Left renal cortex interstitium (tissue), 4 donors: ENCODE results near the gene BORCS5. TPM values are rescaled to one million over a fixed set of nuclear protein-coding genes. Genes with fewer than 3 reads are reported as not detected.
"Not testable (repeated sequence)": the region's sequence is repeated elsewhere in the genome, so short reads cannot be mapped to it uniquely, and the experiment has no call there.

ENCODE experiments used
- DNase-seq, 4 donors: peaks; one replicate each; pipeline ENCODE4 v3.0.0-alpha.2; 2013; ENCODE audit warnings: low read depth in 4 of 4, low spot score in 2 of 4, missing footprints in 1 of 4
- polyA plus RNA-seq, 4 donors: library from polyadenylated mRNA; unstranded; fragments of 120-200 nt; gene quantifications; one replicate each; pipeline ENCODE4 v1.2.1, GENCODE V29; 2013; ENCODE audit not compliant: insufficient read length in 4 of 4

The BORCS5 gene
- polyA plus RNA-seq, 4 donors, result 7.4 to 10.1 (median 8.8) TPM

DNA sequence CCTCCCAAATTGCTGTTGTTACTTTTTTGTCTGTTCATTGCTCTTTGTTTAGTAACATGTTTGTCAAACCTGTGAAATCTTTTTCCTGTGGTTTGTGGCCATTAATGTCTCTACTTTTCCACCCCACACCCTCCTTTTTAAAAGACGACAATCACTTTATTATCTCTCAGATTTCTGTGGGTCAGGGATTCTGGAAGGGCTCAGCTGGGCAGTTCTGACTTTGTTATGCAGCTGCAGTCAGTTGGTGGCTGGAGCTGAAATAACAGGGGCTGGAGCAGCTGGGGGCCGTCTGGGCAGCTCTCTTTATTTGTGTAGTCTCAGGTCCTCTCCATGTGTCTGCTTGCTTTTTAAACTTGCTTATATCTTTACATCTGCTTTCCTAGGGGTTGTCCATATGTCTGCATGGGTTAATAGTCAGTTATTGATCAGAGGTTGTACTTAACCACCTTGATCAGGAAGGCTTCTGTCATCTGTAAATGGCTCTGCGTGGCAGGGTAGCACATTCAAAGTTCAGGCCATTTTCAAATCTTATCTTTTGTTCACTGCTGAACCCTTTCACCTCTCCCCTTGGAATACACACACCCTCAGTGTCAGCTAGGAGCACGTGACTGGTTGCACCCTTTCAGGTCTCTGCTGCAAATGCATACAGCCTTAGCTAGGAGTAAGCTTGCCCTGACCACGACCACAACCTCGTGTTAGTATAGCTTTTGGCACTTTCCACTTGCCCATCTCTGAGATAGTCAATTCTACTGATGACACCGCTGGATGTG, 27.9 kb downstream of the BORCS5 start:
- no peak for DNase-seq

DNA sequence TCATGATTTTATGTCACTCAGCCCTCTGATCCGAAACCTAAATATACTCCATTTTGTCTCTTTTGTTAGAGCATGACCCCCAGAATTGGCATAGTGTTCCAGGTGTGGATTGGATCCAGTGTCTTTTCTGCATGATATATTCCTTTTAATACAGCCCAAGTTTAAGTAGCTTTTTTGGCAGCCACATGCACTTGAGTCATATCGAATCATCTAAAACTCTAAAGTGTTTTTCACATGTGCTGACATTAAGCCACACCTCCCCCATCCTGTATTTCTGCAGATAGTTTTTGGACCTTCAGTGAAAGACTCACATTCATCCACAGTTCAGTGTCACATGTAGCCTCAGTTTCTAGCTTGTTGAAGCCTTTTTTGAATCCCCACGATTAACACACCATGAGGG, 30.6 kb downstream of the BORCS5 start:
- DNase-seq, result no peak

DNA sequence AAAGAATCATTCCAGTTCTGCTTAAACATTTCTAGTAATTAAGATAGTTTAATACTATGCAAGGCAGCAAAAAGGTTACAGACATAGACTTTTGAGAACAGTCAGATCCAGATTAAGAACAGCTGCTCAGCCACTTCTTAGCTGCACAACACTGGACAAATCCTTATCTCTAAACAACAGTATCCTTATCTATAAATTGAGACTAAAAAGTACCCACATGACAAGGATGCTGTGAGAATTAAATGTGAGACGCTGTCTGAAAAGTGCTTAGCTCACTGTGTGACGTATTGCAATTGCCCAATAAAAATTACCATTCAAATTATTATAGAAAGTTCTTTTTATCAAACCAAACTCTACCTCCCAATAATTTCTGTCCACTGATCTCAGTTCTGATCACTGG, 35.5 kb downstream of the BORCS5 start:
- DNase-seq, result no peak

DNA sequence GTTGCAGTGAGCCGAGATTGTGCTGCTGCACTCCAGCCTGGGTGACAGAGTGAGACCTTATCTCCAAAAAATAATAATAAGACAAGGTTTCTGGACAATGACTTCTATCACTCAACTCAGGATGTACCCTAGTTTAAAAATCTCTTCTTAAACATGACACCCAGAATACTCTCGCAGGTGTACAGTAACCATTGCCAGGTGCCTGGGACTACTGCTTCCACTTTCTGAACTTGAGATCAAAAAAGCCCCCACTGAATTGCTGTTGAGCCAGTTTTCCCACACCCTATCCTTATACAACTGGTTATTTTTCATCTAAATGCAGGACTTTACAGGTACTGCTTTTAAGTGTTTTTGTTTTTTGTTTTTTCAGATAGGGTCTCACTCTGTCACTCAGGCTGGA, 36.3 kb downstream of the BORCS5 start:
- DNase-seq, result no peak

DNA sequence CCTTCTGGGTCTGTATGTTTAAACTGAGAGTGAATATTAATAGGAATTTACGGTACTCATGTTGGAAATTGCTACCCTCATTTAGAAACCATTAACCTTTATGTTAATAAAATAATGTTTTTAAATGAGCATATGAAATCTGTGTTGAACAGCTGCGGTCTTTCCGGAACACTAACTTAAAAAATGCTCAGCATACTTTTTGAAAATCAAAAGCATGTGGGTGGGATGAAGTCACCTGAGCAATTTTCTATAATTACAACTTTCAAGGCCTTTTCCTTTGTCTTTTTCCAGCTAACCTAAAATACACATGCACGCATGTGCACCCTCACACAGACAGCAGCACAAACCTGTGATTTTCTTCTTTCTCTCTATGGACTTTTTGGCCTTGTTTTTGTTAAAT, 39.8 kb downstream of the BORCS5 start:
- no peak for DNase-seq

DNA sequence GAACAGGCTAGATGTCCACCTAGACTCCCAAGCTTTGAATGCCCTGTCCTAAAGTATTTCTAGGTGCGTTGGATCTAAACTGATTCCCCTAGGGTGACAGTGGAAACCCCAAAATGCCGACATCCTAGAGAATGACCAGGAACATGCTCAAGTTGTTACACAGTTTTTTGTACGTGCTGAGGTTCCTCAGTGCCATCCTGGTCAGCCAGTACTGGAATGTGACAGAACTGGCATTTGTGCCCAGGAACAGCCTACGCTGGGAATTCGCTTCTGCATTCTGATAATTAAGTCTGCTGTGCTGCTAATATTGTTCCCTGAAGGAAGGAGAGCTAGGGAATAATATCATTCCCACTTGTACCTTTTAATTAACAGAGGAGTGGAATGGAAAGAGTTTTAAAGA, 40.3 kb downstream of the BORCS5 start:
- DNase-seq, result no peak

DNA sequence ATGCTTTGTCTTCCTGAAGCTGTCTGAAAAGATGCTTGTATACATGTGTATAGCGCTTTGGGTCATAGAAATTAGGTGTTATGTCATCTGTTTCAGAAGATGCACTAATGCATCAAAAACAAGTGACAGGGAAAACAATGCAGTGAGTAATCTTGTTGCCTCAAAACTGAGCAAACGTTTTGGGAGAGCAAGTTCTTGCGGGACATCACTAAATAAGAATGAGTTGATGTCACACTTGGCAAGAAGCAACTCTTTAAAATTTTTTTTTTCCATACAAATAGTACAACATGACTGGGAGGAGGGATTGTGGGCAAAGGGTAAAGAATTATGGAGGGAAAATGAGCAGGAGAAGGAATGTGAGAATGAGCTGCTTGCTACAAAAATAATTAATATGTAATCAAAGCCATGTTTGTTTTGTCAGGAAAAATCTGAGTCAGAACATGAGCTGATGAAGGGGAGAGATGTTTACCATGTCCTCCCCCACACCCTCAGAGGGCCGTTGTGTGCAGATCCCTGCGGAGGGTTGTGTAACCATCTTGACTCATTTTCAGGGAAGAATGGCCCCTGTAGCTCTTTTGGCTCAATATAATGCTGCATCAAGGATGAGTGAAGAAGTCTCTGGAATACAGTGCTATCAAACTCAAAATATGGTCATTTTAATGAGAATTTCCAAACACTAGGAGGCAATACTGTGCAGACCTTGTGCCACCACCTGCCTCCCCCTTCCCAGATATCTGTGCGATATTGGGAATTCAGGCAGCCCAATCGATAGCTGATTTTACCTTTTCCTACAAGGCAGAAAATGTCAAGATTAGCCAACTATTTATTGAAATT, 41.4 kb downstream of the BORCS5 start:
- DNase-seq, result peak in 1 of 4 donors; percentile 51

DNA sequence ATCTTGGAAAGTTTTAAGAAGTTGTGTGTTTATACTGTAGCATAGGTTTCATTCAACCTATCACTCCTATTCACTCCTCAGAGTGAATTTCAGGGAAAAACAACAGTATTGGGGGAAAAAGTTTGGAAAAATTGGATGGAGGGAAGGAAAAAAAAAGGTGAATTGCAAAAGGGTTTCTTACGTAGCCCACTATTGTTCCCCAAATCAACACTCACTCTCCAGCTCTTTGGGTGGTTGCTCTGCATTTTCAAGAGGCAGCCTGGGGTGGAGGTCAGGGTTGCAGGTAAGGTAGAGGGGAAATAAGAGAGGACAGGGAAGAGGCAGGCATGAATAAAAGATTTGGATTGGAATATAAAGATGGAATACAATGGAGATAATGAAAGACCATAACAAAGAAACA, 42.3 kb downstream of the BORCS5 start:
- DNase-seq, result no peak

DNA sequence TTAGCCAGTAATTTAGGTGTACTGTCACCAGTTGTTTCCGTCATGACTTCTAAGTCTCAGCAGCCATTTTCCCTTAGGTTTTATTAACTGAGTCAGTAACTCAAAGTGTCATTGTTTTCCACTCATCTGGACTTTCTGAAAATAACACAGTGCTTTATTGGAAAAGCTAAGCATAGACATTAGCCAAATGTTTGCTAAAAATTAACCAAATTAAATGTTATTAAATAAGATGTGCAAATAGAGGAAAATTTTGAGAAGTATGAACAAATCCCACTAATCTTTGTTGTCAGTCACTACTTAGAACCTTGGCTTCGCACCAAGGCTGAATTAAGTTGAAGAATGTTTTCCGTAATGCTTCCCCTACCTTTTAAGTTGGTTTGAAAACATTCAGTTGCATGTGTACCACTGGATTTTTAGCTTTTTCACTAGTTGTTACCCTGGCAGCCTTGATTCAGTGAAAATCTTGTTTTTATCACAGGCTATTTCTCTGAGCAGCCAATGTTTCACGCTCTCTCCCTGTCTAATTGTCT, 43.0 kb downstream of the BORCS5 start:
- no peak for DNase-seq

DNA sequence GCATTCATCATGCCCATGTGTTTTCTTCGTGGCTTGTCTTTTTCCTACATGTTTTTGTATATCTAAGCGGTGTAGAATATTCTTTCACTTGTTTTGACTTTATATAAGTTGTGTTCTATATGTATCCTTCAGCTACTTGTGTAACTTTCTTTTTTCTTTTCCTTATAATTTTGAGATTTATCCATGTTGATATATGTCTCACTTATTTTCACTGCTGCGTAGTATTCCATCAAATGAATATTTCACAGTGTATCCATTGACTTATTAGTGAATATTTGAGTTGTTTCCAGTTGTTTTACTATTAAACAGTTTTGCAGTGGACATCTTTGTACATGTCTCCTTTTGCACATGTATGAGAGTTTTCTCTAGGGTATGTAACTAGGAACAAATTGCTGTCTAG, 43.9 kb downstream of the BORCS5 start:
- DNase-seq, result no peak

DNA sequence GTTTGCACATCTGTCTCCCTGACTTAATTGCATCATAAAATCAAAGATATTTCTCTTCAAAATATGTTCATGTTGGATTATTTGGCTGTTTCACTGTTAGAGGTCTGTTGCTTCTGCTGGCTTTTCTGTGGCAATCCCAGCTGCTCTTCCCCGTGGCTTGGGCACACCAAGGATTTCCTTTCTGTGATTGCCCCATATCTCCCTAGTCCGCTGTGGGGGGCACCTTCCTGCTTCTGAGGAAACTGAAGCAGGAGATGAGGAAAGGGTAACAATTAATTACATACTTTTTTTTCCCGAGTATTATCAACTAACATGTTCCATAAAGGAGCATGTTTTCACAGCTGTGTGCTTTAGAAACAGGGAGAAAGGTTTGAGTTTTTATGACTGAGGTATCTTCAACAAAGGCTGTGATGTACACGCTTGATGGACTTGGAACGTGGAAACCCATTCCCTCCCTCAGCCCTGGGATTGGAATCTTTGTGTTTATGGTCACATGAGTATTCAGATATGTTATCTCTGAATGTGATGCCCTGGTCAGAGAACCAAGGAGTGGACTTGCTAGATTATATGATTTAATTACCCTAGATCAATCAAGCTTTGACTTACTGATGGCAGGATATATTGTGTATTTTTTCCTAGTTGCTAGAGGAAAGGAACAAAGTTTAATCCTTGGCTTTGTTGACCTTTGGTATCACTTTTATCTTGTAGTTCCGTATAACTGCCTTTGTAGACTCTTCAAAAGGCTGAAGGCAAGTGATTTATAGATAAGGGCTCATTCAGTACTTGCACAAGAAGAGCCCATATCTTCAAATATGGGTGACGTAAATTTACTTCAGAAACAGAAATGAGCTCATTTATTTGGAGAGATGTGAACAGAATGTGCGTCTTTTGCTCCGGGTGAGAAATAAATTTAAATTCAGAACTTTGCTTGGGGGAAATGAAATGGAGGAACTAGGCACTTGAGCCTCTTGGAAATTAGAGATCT, 46.7 kb downstream of the BORCS5 start:
- DNase-seq, result no peak

DNA sequence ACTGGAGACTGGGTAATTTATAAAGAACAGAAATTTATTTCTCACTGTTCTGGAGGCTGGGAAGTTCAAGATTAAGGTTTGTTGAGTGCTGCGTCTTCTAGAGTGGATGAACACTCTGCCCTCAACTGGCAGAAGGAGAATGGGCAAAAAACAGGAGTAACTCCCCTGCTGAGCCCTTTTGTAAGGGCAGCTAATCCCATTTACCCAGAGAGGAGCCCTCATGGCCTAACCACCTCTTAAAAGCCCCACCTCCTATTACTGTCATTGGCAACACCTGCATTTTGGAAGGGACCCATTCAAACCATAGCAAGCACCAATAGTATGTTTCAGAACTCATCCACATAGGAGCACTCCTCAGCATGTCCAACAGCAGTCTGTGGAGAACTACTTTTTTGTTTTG, 47.4 kb downstream of the BORCS5 start:
- no peak for DNase-seq

DNA sequence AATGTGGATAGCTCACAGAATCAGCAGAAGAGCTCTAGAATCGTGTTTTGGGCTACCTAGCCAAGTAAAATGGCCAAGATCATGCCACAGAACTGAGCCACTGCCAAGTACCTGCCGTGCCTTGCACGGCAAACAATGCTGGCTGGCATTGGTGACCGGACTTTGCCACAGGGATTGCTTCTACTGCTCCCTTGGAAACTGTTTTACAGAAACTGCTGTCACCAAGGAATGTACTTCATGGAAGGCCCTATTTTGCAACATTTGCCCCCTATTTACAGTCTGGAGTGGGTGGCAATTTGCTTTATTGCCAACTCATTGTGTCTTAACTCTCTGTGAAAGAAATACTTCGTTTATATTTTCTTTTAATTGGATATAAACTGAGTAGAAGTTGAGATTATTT, 49.0 kb downstream of the BORCS5 start:
- no peak for DNase-seq

DNA sequence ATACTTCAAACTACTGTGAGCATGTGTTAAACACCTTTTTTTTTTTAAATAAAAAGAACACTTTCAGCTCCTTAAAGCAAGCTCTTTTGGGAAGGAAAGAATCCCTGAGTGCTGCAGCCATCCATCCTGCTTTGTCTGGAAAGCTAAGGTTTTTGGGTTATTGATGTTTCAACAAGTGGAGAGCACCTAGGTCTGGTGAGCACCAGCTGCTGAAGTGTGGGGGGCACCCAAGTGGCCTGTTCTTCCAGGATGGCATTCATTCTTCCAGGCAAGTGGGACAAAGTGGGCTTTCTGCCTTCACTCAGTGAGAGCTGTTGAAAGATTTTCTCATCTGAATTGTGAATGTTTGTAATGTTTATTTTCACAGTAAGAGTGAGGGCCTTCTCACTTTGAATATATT, 49.9 kb downstream of the BORCS5 start:
- DNase-seq, result no peak

DNA sequence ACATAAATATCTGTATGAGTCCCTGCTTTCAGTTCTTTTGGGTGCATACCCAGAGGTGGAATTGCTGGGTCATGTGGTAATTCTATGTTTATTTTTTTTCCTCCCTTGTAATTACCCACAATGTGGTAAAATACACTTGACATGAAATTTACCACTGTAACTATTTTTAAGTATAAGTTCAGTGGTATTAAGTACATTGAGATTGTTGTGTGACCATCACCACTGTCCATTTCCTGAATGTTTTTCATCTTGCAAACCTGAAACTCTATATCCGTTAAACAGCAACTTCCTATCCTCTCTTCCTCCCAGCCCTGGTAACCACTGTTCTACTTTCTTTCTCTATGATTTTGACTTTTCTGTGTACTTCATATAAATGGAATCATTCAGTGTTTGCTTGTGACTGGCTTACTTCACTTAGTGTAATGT, 51.4 kb downstream of the BORCS5 start:
- no peak for DNase-seq

DNA sequence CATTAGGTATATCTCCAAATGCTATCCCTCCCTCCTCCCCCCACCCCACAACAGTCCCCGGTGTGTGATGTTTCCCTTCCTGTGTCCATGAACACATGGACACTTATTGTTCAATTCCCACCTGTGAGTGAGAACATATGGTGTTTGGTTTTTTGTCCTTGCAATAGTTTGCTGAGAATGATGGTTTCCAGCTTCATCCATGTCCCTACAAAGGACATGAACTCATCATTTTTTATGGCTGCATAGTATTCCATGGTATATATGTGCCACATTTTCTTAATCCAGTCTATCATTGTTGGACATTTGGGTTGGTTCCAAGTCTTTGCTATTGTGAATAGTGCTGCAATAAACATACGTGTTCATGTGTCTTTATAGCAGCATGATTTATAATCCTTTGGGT, 52.5 kb downstream of the BORCS5 start:
- DNase-seq, result not testable (repeated sequence)

DNA sequence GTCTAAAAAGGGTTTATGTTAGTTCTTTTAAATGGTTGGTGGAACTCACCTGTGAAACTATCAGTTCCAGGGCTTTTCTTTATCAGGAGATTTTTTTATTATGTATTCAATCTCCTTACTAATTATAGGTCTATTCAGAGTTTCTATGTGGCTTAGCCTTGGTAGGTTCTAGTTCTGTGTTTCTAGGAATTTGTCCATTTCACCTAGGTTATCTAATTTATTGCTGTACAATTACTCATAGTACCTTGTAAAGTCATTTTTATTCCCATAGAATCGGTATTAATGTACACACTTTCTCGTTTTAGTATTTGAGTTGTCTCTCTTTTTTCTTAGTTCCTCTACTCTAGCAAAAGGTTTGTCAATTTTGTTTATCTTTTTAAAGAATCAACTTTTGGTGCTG, 59.0 kb downstream of the BORCS5 start:
- no peak for DNase-seq

DNA sequence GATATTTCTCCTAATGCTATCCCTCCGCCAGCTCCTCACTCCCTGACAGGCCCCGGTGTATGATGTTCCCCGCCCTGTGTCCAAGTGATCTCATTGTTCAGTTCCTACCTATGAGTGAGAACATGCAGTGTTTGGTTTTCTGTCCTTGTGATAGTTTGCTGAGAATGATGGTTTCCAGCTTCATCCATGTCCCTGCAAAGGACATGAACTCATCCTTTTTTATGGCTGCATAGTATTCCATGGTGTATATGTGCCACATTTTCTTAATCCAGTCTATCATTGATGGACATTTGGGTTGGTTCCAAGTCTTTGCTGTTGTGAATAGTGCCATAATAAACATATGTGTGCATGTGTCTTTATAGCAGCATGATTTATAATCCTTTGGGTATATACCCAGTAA, 62.3 kb downstream of the BORCS5 start:
- not testable (repeated sequence) for DNase-seq

DNA sequence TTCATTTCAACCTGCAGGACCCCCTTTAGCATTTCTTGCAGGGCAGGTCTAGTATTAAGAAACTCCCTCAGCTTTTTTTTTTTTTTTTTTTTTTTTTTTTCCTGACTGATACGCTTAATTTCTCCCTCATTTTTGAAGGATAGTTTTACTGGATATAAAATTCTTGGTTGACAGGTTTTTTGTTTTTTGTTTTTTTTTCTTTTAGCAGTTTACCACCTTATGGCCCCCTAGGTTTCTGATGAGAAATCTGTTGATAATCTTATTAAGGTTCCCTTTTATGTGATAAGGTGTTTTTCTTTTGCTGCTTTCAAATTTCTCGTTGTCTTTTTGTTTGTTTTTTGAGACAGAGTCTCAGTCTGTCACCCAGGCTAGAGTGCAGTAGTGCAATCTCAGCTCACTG, 66.5 kb downstream of the BORCS5 start:
- no peak for DNase-seq

DNA sequence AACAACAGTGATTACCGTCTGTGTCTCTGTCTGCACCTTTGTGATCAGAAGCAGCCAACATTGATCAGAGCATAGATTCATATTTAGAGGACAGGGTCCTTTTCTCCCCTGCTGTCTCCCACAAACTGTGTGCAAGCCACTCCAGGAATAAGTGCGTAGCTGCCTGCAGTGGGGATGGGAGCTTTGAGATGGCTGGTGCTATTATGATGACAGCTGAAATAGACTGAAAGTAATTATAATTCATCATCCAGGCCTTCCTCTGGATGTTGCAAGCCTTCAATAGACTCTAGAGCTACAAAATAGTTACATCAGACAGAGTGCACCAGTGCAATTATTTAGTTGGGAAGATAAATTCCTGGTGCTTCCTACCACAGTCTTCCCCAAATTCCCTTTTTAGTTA, 68.1 kb downstream of the BORCS5 start:
- no peak for DNase-seq

DNA sequence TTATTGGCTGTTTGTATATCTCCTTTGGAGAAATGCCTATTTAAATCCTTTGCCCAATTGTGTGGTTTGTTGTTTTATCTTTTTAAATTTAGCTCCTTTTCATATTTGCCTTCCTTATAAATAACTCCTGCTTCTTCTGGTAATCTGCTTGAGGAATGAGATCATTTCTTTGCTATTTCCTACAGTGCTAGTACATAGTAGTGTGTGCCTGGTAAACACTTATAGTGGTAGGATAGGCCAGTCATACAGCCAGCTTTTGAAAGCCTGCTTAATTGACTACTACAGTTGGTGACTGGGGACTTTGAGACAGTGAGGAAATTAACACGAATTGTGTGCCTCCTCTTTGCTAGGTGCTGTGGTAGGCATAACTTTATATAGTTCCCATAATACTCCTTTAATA, 68.7 kb downstream of the BORCS5 start:
- no peak for DNase-seq
